Measurements from ENCODE around the gene CD274.
"Not testable (repeated sequence)": the region's sequence is repeated elsewhere in the genome, so short reads cannot be mapped to it uniquely, and the experiment has no call there.

CD274 gene

DNA sequence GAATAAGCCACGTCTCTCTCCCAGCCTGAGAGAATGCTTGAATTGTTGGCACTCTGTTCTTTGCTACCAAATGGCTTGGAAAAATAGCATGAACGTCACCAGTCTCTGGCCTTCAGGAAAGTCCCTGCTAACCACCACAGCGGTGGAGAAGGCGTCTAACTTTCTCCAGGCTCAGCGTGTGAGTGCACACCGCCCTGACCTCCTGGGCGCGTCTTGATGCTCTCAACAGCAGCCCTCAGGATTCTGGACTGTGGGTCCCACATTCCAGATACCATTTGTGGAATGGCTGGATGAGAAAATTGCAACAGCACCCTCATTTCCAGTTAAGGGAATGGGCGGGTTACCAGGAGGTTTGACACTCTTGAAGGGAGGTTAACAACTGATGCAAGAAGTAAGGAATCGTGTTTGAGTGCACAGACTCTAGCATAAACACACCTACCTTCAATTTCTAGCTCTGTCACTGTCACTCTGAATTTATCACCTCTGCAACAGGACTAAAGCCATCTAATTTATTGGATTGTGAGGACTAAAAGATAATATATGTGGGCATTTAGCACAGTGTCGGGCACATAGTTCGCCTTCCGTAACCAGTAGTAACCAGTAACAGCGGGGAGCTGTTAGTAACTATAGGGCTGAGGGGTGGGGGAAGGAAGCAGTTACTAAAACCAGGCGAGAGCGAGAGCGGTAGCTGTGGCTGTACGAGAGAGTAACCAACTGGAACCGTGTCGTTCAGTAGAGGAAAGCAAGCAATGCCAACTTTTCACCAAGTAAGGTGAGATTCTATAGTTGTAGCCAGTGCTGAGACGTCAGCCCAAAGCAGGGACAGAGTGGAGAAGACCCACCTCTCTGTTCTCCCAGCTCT, 11.8 kb upstream of the CD274 start:
- peak; percentile 88 for DNase-seq (ENCODE audit: low spot score)

DNA sequence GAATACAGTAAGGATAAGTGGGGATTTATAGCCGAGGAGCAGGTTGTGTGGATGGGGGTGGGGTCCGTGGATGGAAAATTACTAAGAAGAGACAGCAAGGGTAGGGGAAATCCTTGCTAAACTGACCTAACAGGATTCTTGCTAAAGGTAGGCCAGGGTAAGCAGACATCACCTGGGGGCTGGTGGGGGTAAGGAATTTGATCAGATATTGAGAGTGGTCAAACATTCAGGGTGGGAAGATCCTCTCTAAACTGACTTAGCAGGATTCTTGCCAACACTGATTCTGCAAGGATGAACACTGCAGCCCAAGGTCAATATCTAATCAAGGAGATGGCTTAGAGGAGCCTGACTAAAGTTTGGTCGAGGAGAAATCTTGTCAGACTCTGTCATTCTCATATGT, 9.9 kb upstream of the CD274 start:
- DNase-seq (ENCODE audit: low spot score) = no peak

- DNase-seq (ENCODE audit: low spot score) = no peak
These were observed 9.3 kb upstream of the CD274 start for GRCh38 chr9:5441043-5441442.

DNA sequence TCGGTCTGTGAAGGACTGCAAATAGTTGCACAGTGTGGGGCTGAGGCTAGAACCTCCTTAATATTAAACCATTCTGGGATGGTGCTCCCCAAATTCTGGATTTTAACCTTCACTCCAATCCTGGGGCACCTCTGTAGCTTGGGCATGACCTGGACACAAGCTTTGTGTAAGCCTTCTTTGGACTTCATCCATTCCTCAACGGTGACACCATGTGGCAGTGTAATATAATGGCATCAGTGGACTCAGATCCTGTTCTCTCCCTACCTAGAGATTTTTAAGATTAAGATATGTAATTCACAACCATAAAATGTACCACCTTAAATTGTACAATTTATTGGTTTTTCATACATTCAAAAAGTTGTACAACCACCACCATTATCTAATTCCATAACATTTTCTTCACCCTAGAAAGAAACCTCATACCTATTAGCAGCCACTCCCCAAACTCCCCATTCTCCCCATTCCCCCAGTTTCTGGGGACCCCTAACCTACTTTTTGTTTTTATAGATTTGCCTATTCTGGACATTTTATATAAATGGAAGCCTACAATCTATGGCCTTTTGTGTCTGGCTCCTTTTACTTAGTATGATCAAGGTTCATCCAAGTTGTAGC, 7.8 kb upstream of the CD274 start:
- DNase-seq (ENCODE audit: low spot score) = peak; percentile 72

GRCh38 chr9:5443850-5444249, 6.5 kb upstream of the CD274 start:
- no peak for DNase-seq (ENCODE audit: low spot score)

GRCh38 chr9:5445096-5445495, 5.2 kb upstream of the CD274 start:
- DNase-seq (ENCODE audit: low spot score) = not testable (repeated sequence)

DNA sequence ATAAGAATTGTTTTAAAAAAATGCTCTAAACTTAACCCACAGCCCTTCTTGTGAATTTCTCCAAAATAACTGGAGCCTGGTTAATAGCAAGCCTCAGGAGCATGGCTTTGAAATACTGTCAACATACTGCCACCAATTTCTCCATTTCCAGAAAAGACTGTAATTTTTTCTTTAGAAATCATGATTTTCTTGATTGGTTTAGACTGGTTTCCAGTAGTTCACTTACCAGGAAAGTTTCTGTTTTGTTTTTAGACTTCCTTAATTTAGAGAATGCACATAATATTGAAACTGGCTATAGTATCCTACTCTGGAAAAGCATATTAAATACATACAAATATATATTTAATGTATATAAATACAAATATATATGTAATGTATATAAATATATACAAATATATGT, 4.5 kb upstream of the CD274 start:
- DNase-seq (ENCODE audit: low spot score) = no peak

DNA sequence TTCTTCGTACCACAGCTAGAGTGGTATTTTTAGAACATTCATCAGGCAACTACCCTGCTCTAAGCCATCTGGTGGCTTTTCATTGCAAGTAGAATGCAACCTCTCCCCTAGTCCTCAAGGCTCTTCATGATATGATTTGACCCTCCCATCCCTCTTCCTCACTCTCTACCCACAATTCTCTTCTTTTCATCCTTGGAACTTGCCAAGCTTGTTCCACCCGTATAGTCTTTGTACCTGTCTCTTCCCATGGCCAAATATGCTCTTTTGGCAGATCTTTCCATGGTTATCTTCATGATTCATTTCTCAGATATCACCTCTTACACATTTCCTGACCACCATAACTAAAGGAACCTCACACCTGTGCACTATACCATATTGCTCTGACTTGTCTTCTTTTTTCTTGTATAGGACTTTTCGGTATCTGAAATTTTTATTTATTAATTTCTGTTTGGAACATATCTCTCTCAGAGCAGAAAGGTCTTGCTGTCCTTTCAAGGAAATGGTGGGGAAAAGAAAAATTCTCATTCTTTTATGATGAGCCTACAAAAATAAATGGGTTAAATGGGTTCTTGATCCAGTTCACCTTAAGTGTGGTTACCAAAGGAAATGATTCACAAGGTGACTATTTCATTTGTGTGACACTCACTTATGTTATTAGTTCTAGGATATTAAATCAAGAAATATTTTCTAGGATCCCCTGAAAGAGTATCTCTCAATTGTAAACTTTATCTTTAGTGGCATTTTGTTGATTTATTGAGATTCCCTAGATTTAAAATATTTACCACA, 3.7 kb upstream of the CD274 start:
- DNase-seq (ENCODE audit: low spot score) = no peak

DNA sequence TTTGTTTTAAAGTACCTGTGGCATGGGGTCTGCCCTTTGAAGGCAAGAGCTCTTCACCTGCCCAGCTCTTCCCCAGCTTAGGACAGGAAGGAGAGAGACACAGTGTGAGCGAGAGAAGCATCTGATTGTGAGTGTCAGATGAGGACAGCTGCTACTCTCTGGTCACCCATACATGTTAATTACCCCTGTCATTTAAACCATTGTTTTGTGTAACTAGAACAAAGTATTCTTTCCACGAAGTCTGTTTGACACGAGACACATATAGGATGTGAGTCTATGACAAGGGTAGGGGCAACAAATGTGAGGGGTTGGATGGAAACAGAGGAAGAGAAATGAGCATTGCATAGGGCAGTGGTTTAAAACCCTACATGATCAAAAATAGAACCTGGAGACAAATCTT, 3.0 kb upstream of the CD274 start:
- no peak for DNase-seq (ENCODE audit: low spot score)

GRCh38 chr9:5448016-5448415, 2.3 kb upstream of the CD274 start:
- DNase-seq (ENCODE audit: low spot score) = no peak

- DNase-seq (ENCODE audit: low spot score) = no peak
These were observed 1.6 kb upstream of the CD274 start for GRCh38 chr9:5448461-5449435.

- no peak for DNase-seq (ENCODE audit: low spot score)
These were observed 602 bp upstream of the CD274 start for GRCh38 chr9:5449521-5450358.

DNA sequence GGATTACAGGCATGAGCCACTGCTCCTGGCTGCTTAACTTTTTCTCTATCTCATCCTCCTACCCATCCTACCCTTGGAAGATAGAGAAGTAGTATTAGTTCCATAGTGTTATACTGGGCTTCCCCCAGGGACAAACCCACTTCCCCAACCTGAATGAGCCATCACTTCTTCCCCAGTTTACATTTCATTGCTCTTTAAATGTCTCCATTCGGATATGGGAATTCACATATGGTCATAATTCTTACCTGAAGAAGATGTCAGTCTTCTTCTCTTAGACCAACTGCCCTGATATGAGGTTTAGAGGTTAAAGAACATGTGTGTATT, 1.9 kb downstream of the CD274 start:
- no peak for DNase-seq (ENCODE audit: low spot score)

DNA sequence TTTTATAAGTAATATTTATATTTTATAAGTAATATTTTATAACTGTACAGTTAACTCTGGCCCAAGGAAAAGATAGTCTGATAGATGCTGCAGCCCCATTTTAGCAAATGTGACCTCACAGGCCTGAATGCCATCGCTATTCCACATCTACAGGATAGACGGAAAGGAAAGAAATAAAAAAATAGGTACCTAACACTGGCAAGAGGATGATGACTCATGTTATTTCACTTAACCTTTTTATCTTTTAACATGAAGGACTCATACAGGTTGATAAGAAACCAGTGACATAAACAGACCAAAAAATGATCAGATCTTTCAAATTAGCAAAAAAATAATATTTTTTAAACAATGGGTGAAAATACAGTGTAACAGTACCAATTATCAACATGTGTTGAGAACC, 2.7 kb downstream of the CD274 start:
- no peak for DNase-seq (ENCODE audit: low spot score)

DNA sequence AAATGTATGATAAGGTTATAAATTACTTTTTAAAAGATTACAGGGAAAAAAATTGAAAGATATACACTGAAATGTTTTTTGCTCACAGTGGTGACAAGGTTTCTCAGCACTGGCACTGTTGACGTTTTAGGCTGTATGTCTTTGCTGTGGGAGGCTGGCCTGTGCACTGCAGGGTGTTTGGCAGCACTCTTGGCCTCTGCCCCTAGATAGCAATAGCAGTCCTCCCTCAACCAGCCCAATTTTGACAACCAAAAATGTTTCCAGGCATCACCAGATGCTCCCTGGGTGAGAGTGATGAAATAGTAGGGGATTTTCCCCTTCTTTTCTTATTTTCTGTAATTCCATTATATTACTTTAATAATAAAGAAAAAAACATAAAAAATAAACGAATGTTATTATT, 3.3 kb downstream of the CD274 start:
- no peak for DNase-seq (ENCODE audit: low spot score)

- DNase-seq (ENCODE audit: low spot score) = no peak
These were observed 4.8 kb downstream of the CD274 start for GRCh38 chr9:5455181-5455580.

- DNase-seq (ENCODE audit: low spot score) = no peak
These were observed 9.0 kb downstream of the CD274 start for GRCh38 chr9:5459289-5459829.

DNA sequence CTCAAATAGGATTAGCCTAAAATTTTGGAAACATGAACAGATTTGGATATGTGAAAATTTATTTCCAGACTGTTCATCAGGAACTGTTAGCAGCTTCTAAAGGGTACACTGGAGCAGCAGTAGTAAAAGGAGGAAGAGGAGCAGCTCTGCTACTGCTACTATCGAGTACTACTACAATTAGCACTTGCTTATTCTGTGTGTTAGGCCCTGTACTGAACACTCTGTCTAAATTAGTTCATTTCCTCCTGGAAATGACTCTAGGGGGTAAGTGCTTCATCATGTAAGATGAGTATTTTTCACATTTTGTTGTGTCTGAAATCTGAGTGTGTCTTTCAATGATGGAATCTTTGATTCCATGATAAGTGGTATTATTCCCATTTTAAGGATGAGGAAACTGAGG, 9.8 kb downstream of the CD274 start:
- DNase-seq (ENCODE audit: low spot score) = no peak

DNA sequence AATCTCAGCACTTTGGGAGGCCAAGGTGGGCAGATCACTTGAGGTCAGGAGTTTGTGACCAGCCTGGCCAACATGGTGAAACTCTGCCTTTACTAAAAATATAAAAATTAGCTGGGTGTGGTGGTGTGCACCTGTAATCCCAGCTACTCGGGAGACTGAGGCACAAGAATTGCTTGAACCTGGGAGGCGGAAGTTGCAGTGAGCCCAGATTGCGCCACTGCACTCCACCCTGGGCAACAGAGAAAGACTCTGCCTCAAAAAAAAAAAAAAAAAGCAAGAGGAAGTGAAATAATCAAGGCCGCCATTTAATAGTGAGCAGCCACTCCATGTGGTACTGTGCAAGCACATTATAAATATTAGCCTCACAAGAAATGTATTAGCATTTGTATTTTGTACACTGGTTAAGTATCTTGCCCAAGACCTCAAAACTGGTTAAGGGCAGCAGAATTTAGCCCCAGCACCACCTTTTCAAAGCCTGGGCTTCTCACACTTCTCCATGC, 14.5 kb downstream of the CD274 start:
- not testable (repeated sequence) for DNase-seq (ENCODE audit: low spot score)

DNA sequence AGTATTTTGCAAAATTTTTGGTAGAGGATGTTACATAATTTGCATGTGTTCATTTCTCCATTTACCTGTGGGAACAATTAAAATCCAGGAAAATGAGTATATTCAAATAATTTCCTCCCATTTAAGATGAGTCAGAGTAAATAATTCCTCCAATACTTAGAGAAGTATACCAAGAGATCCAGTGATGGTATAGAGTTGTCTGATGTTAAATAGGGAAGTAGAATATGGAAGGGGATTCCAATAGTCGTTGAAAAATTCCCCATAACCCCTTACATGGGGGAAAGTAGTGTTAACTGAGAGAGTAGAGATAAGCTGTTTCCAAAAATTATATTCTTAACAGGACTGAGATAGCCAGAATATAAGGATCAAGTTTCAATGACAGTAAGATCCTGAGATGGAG, 15.7 kb downstream of the CD274 start:
- DNase-seq (ENCODE audit: low spot score) = no peak

DNA sequence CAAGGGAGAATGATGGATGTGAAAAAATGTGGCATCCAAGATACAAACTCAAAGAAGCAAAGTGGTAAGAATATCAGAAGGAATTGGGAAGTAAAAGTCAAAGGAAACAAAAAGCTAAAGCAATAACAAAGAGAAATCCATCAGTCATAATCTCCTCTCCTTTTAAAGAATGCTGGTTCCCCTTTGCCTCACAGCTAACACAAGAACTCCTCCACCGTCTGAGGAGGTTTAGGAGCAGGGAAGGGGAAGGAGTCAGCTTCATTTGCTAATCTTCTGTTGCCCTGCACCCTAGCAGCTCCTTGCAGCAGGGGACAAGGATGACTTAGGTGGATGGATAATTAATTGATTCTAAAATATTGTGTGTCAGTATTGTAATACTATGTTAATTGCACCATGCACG, 16.4 kb downstream of the CD274 start:
- no peak for DNase-seq (ENCODE audit: low spot score)
